Measurements from ENCODE around the gene EVI5L.
"Not testable (repeated sequence)": the region's sequence is repeated elsewhere in the genome, so short reads cannot be mapped to it uniquely, and the experiment has no call there.

The EVI5L gene

GRCh38 chr19:7829561-7830271 lies at the start of gene EVI5L:
Gene EVI5L (plus strand): TSS chr19:7830218. CDS start chr19:7846543, 16,325 bp downstream.
- peak; percentile 87 for DNase-seq

GRCh38 chr19:7781157-7781556 lies 48.9 kb upstream of the EVI5L start:
- DNase-seq, result no peak

GRCh38 chr19:7783991-7784423 lies 46.0 kb upstream of the EVI5L start:
- DNase-seq, result no peak

- no peak for DNase-seq
Measured at GRCh38 chr19:7784856-7785255, 45.2 kb upstream of the EVI5L start.

- DNase-seq, result no peak
Measured at GRCh38 chr19:7787141-7787540, 42.9 kb upstream of the EVI5L start.

GRCh38 chr19:7787602-7788177 lies 42.3 kb upstream of the EVI5L start:
- no peak for DNase-seq

- DNase-seq, result no peak
Measured at GRCh38 chr19:7788178-7788932, 41.7 kb upstream of the EVI5L start.

- DNase-seq, result no peak
Measured at GRCh38 chr19:7788933-7789323, 41.1 kb upstream of the EVI5L start.

- DNase-seq, result no peak
Measured at GRCh38 chr19:7789447-7789846, 40.6 kb upstream of the EVI5L start.

- no peak for DNase-seq
Measured at GRCh38 chr19:7790416-7790815, 39.6 kb upstream of the EVI5L start.

- DNase-seq, result no peak
Measured at GRCh38 chr19:7792281-7792680, 37.7 kb upstream of the EVI5L start.

- DNase-seq, result not testable (repeated sequence)
Measured at GRCh38 chr19:7792701-7793100, 37.3 kb upstream of the EVI5L start.

GRCh38 chr19:7793493-7793892 lies 36.5 kb upstream of the EVI5L start:
- no peak for DNase-seq

GRCh38 chr19:7795555-7796161 lies 34.4 kb upstream of the EVI5L start:
- no peak for DNase-seq

GRCh38 chr19:7799640-7800355 lies 30.2 kb upstream of the EVI5L start:
- no peak for DNase-seq

- DNase-seq, result no peak
Measured at GRCh38 chr19:7801020-7801570, 28.9 kb upstream of the EVI5L start.

- DNase-seq, result no peak
Measured at GRCh38 chr19:7806234-7806633, 23.8 kb upstream of the EVI5L start.

GRCh38 chr19:7806876-7807275 lies 23.1 kb upstream of the EVI5L start:
- no peak for DNase-seq

GRCh38 chr19:7808108-7808507 lies 21.9 kb upstream of the EVI5L start:
- DNase-seq, result no peak

- DNase-seq, result no peak
Measured at GRCh38 chr19:7811989-7812388, 18.0 kb upstream of the EVI5L start.

GRCh38 chr19:7815325-7815724 lies 14.7 kb upstream of the EVI5L start:
- DNase-seq, result no peak

- not testable (repeated sequence) for DNase-seq
Measured at GRCh38 chr19:7816040-7816439, 14.0 kb upstream of the EVI5L start.

- DNase-seq, result no peak
Measured at GRCh38 chr19:7817801-7818200, 12.2 kb upstream of the EVI5L start.

Data from 8988T (cell line).